Measurements from ENCODE around the gene SETDB2.

Gene SETDB2

DNA sequence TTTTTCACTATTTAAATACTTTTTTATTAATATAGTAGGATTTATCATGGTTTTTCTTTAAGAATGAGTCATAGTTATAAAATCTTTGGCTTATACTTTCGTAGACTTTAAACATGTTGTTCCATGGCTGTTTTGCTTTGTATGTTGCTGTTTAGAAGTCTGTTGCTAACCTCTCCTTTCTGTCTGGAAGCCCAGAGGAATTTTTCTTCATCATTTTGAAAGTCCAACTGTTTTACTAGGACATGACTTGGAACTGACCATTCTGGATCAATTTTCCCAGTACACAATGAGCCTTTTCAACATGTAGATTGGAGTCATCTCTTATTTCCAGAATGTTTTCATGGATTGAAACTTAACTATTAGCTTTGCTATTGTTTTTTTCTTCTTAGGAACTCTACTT lies 8.1 kb upstream of the SETDB2 start:
- Mint-ChIP-seq H3K27ac (no peak overlapping the region), H3K9me3 (no peaks in the 10 kb centered on the region), H3K4me3 (no peak overlapping the region), H3K4me1 (no peaks in the 10 kb centered on the region), H3K36me3 (ENCODE audit: low read depth) (peaks cover 5% of the 10 kb centered on the region), H3K27me3 (ENCODE audit: low read depth) (no peaks in the 10 kb centered on the region)
- TF ChIP-seq, protein P1, sequence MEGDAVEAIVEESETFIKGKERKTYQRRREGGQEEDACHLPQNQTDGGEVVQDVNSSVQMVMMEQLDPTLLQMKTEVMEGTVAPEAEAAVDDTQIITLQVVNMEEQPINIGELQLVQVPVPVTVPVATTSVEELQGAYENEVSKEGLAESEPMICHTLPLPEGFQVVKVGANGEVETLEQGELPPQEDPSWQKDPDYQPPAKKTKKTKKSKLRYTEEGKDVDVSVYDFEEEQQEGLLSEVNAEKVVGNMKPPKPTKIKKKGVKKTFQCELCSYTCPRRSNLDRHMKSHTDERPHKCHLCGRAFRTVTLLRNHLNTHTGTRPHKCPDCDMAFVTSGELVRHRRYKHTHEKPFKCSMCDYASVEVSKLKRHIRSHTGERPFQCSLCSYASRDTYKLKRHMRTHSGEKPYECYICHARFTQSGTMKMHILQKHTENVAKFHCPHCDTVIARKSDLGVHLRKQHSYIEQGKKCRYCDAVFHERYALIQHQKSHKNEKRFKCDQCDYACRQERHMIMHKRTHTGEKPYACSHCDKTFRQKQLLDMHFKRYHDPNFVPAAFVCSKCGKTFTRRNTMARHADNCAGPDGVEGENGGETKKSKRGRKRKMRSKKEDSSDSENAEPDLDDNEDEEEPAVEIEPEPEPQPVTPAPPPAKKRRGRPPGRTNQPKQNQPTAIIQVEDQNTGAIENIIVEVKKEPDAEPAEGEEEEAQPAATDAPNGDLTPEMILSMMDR (IDR thresholded peaks at IDR 0.05; ENCODE audit: unreplicated experiment in 3 of 3), result no peak

DNA sequence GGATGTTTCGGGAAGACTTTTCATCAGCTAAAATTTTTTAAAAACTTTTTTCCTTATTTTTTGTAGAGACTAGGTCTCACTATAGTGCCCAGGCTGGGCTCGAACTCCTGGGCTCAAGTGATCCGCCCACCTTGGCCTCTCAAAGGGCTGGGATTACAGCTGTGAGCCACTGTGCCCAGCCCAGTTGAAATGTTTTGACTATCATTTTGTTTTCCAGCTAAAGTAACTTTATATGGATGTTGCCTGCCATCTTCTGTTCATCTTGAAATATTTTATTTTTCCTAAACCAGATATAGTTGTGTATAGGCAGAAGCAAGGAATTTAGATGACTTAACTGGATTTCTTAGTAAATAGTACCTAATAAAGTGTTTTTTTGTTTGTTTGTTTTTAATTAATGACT lies 7.2 kb upstream of the SETDB2 start:
- TF ChIP-seq, protein P1 (IDR thresholded peaks at IDR 0.05; ENCODE audit: unreplicated experiment in 3 of 3), result peak in 2 of 3 experiments; percentile 15 to 20
- no peaks in the 10 kb centered on the region for H3K9me3 Mint-ChIP-seq
- no peaks in the 10 kb centered on the region for H3K27me3 Mint-ChIP-seq (ENCODE audit: low read depth)
- H3K4me1 Mint-ChIP-seq, result no peaks in the 10 kb centered on the region
- no peak overlapping the region for H3K4me3 Mint-ChIP-seq
- H3K27ac Mint-ChIP-seq, result no peak overlapping the region
- peaks cover 5% of the 10 kb centered on the region for H3K36me3 Mint-ChIP-seq (ENCODE audit: low read depth)

DNA sequence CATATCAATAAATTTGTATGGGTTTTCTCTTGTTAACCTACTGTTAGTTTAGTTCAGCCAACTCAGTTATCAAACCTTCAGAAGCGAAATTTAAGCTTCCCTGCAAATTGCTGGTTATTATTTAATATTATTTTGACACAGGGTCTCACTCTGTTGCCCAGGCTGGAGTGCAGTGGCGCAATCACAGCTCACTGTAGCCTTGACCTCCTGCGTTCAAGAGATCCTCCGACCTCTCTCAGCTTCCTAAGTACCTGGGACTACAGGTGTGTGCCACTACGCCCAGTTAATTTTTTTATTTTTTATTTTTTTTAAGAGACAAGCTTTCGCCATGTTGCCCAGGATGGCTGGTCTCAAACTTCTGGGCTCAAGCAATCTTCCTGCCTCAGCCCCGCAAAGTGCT lies 6.4 kb upstream of the SETDB2 start:
- H3K9me3 Mint-ChIP-seq, result no peaks in the 10 kb centered on the region
- no peaks in the 10 kb centered on the region for H3K4me1 Mint-ChIP-seq
- H3K36me3 Mint-ChIP-seq (ENCODE audit: low read depth), result peaks cover 5% of the 10 kb centered on the region
- no peaks in the 10 kb centered on the region for H3K27me3 Mint-ChIP-seq (ENCODE audit: low read depth)
- H3K27ac Mint-ChIP-seq, result peak overlapping the region in 1 of 3 experiments; percentile 19
- no peak overlapping the region for H3K4me3 Mint-ChIP-seq
- TF ChIP-seq, protein P1 (IDR thresholded peaks at IDR 0.05; ENCODE audit: unreplicated experiment in 3 of 3), result no peak

DNA sequence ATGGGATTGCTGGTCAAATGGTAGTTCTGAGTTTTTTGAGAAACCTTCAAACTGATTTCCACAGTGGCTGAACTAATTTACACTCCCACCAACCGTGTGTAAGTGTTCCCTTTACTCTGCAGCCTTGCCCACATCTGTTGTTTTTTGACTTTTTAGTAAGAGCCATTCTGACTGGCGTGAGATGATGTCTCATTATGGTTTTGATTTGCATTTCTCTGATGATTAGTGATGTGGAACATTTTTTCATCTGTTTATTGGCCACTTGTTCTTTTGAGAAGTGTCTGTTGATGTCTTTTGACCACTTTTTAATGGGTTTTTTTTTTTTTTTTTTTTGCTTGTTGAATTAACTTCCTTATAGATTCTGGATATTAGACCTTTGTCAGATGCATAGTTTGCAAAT lies 4.5 kb upstream of the SETDB2 start:
- Mint-ChIP-seq H3K4me1 (peaks cover 1% of the 10 kb centered on the region), H3K4me3 (no peak overlapping the region), H3K27ac (no peak overlapping the region), H3K9me3 (no peaks in the 10 kb centered on the region), H3K27me3 (ENCODE audit: low read depth) (no peaks in the 10 kb centered on the region), H3K36me3 (ENCODE audit: low read depth) (no peaks in the 10 kb centered on the region)
- TF ChIP-seq, protein P1 (IDR thresholded peaks at IDR 0.05; ENCODE audit: unreplicated experiment in 3 of 3), result no peak

DNA sequence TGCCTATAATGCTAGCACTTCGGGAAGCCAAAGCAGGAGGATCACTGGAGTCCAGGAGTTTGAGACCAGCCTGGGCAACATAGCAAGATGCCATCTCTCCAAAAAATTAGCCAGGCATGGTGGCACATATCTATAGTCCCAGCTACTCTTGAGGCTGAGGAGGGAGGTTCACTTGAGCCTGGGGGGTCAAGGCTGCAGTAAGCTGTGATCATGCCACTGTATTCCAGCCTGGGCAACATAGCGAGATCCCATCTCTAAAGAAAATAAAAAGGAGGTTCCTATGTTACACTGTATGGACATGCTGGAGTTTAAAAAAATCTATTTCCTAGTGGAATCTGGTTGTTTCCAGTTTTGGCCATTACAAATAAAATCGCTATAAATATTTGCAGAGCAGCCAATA lies 2.8 kb upstream of the SETDB2 start:
- TF ChIP-seq, protein P1 (IDR thresholded peaks at IDR 0.05; ENCODE audit: unreplicated experiment in 3 of 3), result no peak
- no peaks in the 10 kb centered on the region for H3K36me3 Mint-ChIP-seq (ENCODE audit: low read depth)
- H3K4me1 Mint-ChIP-seq, result peaks cover 7% of the 10 kb centered on the region
- H3K9me3 Mint-ChIP-seq, result no peaks in the 10 kb centered on the region
- H3K27me3 Mint-ChIP-seq (ENCODE audit: low read depth), result no peaks in the 10 kb centered on the region
- H3K4me3 Mint-ChIP-seq, result peak overlapping the region in 1 of 3 experiments; percentile 4
- no peak overlapping the region for H3K27ac Mint-ChIP-seq

DNA sequence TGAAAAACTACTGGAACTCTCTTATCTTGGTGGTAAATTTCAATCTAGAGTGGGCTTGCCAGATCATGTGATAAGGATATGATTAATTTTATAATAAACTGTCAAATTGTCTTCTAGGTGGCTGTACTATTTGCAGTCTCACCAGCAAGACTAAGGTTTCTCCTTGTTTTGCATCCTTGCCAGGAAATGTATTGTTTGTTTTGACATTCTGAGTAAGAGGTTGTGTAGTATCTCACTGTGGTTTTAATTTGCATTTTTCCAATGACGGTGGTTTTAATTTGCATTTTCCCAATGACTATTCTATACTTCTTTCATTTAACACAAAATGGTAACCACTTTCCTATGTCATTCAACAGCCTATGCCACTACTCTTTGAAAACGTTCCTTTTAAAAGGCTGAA lies 2.2 kb upstream of the SETDB2 start:
- H3K4me3 Mint-ChIP-seq, result peak overlapping the region in 2 of 3 experiments; percentile 20 to 57
- TF ChIP-seq, protein P1 (IDR thresholded peaks at IDR 0.05; ENCODE audit: unreplicated experiment in 3 of 3), result no peak
- peaks cover 7% of the 10 kb centered on the region for H3K4me1 Mint-ChIP-seq
- no peaks in the 10 kb centered on the region for H3K36me3 Mint-ChIP-seq (ENCODE audit: low read depth)
- H3K9me3 Mint-ChIP-seq, result no peaks in the 10 kb centered on the region
- H3K27me3 Mint-ChIP-seq (ENCODE audit: low read depth), result no peaks in the 10 kb centered on the region
- H3K27ac Mint-ChIP-seq, result peak overlapping the region in 1 of 3 experiments; percentile 54
